Endothelial cell (in vitro differentiated cells): ENCODE results near the gene SCAP. TPM values are rescaled to one million over a fixed set of nuclear protein-coding genes. Genes with fewer than 3 reads are reported as not detected.

Source experiments
- DNase-seq: peaks from one replicate; pipeline ENCODE4 v3.0.0; 2021; ENCODE audit warnings: low spot score
- H3K27ac Mint-ChIP-seq: one replicate; pipeline ENCODE4 v1.8.0; 2021; ENCODE audit warnings: mixed read lengths, inconsistent platforms; ENCODE audit not compliant: unreplicated experiment
- H3K27me3 Mint-ChIP-seq: one replicate; pipeline ENCODE4 v1.8.0; 2021; ENCODE audit warnings: mild to moderate bottlenecking, moderate library complexity, mixed read lengths, inconsistent platforms; ENCODE audit not compliant: unreplicated experiment
- H3K36me3 Mint-ChIP-seq: one replicate; pipeline ENCODE4 v1.8.0; 2021; ENCODE audit warnings: mild to moderate bottlenecking, low read depth, mixed read lengths, inconsistent platforms; ENCODE audit not compliant: unreplicated experiment
- H3K4me1 Mint-ChIP-seq: one replicate; pipeline ENCODE4 v1.8.0; 2021; ENCODE audit warnings: mild to moderate bottlenecking, mixed read lengths, inconsistent platforms; ENCODE audit not compliant: unreplicated experiment
- H3K4me3 Mint-ChIP-seq: one replicate; pipeline ENCODE4 v1.8.0; 2021; ENCODE audit warnings: mild to moderate bottlenecking, mixed read lengths, inconsistent platforms; ENCODE audit not compliant: unreplicated experiment
- H3K9me3 Mint-ChIP-seq: one replicate; pipeline ENCODE4 v1.8.0; 2021; ENCODE audit warnings: mixed read lengths, inconsistent platforms; ENCODE audit not compliant: unreplicated experiment
- total RNA-seq: library from RNA; stranded (reverse); fragmentation: NEBNext Ultra II Directional; extraction: Animal tissue kit (Norgen Biotek cat#: 25700); gene quantifications from one replicate; pipeline ENCODE4 v1.2.1, GENCODE V29; 2021; ENCODE audit not compliant: unreplicated experiment
- TF ChIP-seq, protein P1 (sequence below): fragments of 200-600 bp; sonication (generic); IDR thresholded peaks from one replicate; pipeline ENCODE4 v1.5.0; 2021; ENCODE audit warnings: antibody characterized with exemption; ENCODE audit not compliant: unreplicated experiment

The SCAP gene
- total RNA-seq, 1 donor from 2014 or later = 88.6 TPM

DNA sequence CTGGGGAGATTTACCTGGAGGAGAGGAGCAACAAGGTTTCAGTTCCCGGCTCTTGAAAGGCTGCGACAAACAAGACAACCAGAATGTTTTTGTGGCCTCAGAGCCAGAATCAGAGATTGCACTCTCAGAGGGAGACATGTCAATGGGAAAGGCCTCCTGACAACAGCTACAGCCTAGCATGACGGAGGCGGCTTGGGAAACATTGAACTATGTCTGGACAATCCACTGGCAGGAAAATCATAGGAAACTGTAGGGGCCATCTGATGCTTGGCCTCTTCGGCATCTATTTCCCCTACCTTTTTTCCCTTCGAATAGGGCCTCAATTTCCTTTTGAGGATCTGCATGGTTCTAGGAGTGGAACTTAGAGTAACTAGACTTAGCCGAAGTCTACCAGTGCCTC, 108.1 kb downstream of the SCAP start:
- Mint-ChIP-seq H3K27ac (peak overlapping the region; percentile 67), H3K36me3 (peaks cover 16% of the 10 kb centered on the region), H3K4me1 (peaks cover 25% of the 10 kb centered on the region), H3K9me3 (peaks cover 3% of the 10 kb centered on the region), H3K27me3 (peaks cover 27% of the 10 kb centered on the region), H3K4me3 (no peak overlapping the region)
- no peak for DNase-seq
- TF ChIP-seq, protein P1, sequence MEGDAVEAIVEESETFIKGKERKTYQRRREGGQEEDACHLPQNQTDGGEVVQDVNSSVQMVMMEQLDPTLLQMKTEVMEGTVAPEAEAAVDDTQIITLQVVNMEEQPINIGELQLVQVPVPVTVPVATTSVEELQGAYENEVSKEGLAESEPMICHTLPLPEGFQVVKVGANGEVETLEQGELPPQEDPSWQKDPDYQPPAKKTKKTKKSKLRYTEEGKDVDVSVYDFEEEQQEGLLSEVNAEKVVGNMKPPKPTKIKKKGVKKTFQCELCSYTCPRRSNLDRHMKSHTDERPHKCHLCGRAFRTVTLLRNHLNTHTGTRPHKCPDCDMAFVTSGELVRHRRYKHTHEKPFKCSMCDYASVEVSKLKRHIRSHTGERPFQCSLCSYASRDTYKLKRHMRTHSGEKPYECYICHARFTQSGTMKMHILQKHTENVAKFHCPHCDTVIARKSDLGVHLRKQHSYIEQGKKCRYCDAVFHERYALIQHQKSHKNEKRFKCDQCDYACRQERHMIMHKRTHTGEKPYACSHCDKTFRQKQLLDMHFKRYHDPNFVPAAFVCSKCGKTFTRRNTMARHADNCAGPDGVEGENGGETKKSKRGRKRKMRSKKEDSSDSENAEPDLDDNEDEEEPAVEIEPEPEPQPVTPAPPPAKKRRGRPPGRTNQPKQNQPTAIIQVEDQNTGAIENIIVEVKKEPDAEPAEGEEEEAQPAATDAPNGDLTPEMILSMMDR = no peak

DNA sequence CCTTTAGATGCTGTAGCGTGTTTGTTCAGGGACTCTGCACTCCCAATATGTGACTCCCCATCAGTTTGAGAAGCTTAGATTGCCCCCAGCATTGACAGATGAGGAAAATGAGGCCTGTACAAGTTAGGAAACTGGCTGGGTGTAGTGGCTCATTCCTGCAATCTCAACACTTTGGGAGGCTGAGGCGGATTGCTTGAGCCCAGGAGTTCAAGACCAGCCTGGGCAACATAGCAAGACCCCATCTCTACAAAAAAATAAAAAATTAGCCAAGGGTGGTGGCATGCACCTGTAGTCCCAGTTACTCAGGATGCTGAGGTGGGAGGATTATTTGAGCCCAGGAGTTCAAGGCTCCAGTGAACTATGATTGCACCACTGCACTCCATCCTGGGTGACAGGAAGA, 108.9 kb downstream of the SCAP start:
- H3K27me3 Mint-ChIP-seq = peaks cover 31% of the 10 kb centered on the region
- TF ChIP-seq, protein P1 = no peak
- no peak overlapping the region for H3K4me3 Mint-ChIP-seq
- peaks cover 21% of the 10 kb centered on the region for H3K36me3 Mint-ChIP-seq
- peaks cover 9% of the 10 kb centered on the region for H3K9me3 Mint-ChIP-seq
- H3K27ac Mint-ChIP-seq = no peak overlapping the region
- H3K4me1 Mint-ChIP-seq = peaks cover 26% of the 10 kb centered on the region
- DNase-seq = no peak

DNA sequence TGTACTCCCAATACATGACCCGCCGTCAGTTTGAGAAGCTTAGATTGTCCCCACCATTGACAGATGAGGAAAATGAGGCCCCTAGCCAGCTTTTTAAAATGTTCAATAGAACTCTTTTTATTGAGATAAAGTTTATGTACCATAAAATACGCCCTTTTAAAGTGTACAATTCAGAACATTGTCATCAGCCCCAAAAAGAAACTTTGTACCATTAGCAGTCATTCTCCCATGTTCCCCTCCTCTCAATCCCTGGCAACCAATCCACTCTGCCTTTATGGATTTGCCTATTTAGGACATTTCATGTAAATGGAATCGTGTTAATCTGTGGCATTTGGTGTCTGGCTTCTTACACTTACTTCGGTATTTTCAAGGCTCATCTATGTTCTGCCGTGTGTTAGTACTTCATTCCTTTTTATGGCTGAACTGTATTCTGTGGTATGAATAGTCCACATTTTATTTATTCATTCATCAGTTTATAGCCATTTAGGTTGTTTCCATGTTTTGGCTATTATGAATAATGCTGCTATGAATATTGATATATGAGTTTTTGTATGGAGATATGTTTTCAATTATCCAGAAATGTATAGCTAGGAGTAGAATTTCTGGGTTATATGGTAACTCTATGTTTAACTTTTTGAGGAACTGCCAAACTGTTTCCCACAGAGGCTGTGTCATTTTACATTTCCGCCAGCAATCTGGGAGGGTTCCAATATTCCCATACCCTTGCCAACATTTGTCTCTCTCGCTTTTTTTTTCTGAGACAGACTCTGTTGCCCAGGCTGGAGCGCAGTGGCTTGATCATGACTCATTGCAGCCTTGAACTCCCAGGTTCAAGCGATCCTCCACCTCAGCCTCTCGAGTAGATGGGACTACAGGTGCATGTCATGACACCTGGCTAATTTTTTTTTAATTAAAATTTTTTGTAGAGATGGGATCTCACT, 110.3 kb downstream of the SCAP start:
- peaks cover 9% of the 10 kb centered on the region for H3K9me3 Mint-ChIP-seq
- peaks cover 23% of the 10 kb centered on the region for H3K4me1 Mint-ChIP-seq
- TF ChIP-seq, protein P1 = no peak
- H3K27ac Mint-ChIP-seq = peak overlapping the region; percentile 58
- H3K36me3 Mint-ChIP-seq = peaks cover 22% of the 10 kb centered on the region
- H3K4me3 Mint-ChIP-seq = peak overlapping the region; percentile 17
- peaks cover 30% of the 10 kb centered on the region for H3K27me3 Mint-ChIP-seq
- DNase-seq = no peak

Other genes starting within 250 kb of the SCAP start
- 12.1 TPM for gene KIF9, start 193.1 kb downstream of the SCAP start, total RNA-seq
- gene KLHL18, start 193.0 kb downstream of the SCAP start, total RNA-seq = 41.8 TPM
- gene PTPN23, start 94.9 kb downstream of the SCAP start, total RNA-seq = 47.8 TPM
- 49.5 TPM for gene ELP6, start 37.8 kb upstream of the SCAP start, total RNA-seq
- gene CSPG5, start 102.9 kb upstream of the SCAP start, total RNA-seq = 0.23 TPM